ENCODE results near the gene RASL12.

- TF ChIP-seq CTCF (IDR thresholded peaks at IDR 0.05) (no peak), POLR2A (IDR thresholded peaks at IDR 0.05) (no peak)
Measured at GRCh38 chr15:65066635-65067316, 1.0 kb downstream of the RASL12 start.
